Measurements from ENCODE around the gene CHRM2. TPM values are rescaled to one million over a fixed set of nuclear protein-coding genes. Genes with fewer than 3 reads are reported as not detected.

CHRM2 gene
- polyA plus RNA-seq, 1 donor (not counting 4 experiments of a cell fraction or from before 2014, with no cell fraction given), result not detected

DNA sequence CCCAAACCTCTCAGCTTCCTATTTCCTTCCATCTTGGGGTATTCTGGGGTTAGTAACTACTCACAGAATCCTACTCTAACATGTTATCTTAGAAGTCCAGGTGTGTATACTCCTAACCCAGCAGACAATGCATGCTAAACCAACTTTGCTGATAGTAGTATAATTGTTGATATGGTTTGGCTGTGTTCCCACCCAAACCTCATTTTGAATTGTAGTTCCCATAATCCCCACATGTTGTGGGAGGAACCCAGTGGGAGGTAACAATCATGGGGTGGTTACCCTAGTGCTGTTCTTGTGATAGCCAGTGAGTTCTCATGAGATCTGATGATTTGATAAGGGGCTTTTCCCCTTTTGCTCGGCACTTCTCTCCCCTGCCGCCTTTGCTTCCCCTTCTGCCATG, 135.1 kb downstream of the CHRM2 start:
- DNase-seq (ENCODE audit: low read depth, low spot score) (no peak), FAIRE-seq (no peak)
- Histone ChIP-seq H3K27ac (ENCODE audit: control insufficient read depth, insufficient read depth, low read length) (no peak overlapping the region), H3K27me3 (ENCODE audit: control insufficient read depth, extremely low read depth, insufficient read depth, low read length) (no peaks in the 10 kb centered on the region), H3K36me3 (ENCODE audit: control insufficient read depth in 2 of 2, extremely low read depth in 1 of 2, insufficient read depth in 2 of 2, low read length in 2 of 2) (no peaks in the 10 kb centered on the region), H4K20me1 (ENCODE audit: control insufficient read depth, extremely low read depth, insufficient read depth, low read length) (no peaks in the 10 kb centered on the region), H3K4me1 (ENCODE audit: control insufficient read depth, extremely low read depth, insufficient read depth, low read length) (no peaks in the 10 kb centered on the region), H2AFZ (ENCODE audit: control insufficient read depth, low read length) (no peak overlapping the region), H3K9me3 (ENCODE audit: control insufficient read depth, low read depth, low read length) (no peaks in the 10 kb centered on the region), H3K4me2 (ENCODE audit: control insufficient read depth, extremely low read depth, insufficient read depth, low read depth, low read length) (no peak overlapping the region), H3K4me3 (ENCODE audit: control insufficient read depth in 2 of 3, extremely low read depth in 1 of 3, insufficient read depth in 2 of 3, low read depth in 1 of 3, low read length in 3 of 3) (no peak overlapping the region), H3K9ac (ENCODE audit: control insufficient read depth, extremely low read depth, insufficient read depth, low read length) (no peak overlapping the region), H3K79me2 (ENCODE audit: control insufficient read depth, insufficient read depth, low read length) (no peaks in the 10 kb centered on the region), H3K9me1 (ENCODE audit: control insufficient read depth, extremely low read depth, insufficient read depth, low read length) (no peaks in the 10 kb centered on the region)
- dilution Hi-C loops (cut with MboI; ENCODE audit: extremely low pct_ligation_motif_present, low sequenced_read_pairs), result no loop called here
- TF ChIP-seq, protein P1, sequence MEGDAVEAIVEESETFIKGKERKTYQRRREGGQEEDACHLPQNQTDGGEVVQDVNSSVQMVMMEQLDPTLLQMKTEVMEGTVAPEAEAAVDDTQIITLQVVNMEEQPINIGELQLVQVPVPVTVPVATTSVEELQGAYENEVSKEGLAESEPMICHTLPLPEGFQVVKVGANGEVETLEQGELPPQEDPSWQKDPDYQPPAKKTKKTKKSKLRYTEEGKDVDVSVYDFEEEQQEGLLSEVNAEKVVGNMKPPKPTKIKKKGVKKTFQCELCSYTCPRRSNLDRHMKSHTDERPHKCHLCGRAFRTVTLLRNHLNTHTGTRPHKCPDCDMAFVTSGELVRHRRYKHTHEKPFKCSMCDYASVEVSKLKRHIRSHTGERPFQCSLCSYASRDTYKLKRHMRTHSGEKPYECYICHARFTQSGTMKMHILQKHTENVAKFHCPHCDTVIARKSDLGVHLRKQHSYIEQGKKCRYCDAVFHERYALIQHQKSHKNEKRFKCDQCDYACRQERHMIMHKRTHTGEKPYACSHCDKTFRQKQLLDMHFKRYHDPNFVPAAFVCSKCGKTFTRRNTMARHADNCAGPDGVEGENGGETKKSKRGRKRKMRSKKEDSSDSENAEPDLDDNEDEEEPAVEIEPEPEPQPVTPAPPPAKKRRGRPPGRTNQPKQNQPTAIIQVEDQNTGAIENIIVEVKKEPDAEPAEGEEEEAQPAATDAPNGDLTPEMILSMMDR (optimal IDR thresholded peaks at IDR 0.05 in 1 of 3, IDR thresholded peaks at IDR 0.05 in 1 of 3, conservative IDR thresholded peaks at IDR 0.05 in 1 of 3; ENCODE audit: extremely low read depth in 1 of 3, insufficient read depth in 2 of 3, low read length in 3 of 3), result no peak
- no peak for TF ChIP-seq EZH2 (IDR thresholded peaks at IDR 0.05; ENCODE audit: low read length)

GRCh38 chr7:137005873-137006272, 137.4 kb downstream of the CHRM2 start:
- H4K20me1 ChIP-seq (ENCODE audit: control insufficient read depth, extremely low read depth, insufficient read depth, low read length), result no peaks in the 10 kb centered on the region
- TF ChIP-seq, protein P1 (optimal IDR thresholded peaks at IDR 0.05 in 1 of 3, IDR thresholded peaks at IDR 0.05 in 1 of 3, conservative IDR thresholded peaks at IDR 0.05 in 1 of 3; ENCODE audit: extremely low read depth in 1 of 3, insufficient read depth in 2 of 3, low read length in 3 of 3), result no peak
- no peak for TF ChIP-seq EZH2 (IDR thresholded peaks at IDR 0.05; ENCODE audit: low read length)
- no peak overlapping the region for H2AFZ ChIP-seq (ENCODE audit: control insufficient read depth, low read length)
- H3K9me3 ChIP-seq (ENCODE audit: control insufficient read depth, low read depth, low read length), result no peaks in the 10 kb centered on the region
- no peaks in the 10 kb centered on the region for H3K79me2 ChIP-seq (ENCODE audit: control insufficient read depth, insufficient read depth, low read length)
- H3K9ac ChIP-seq (ENCODE audit: control insufficient read depth, extremely low read depth, insufficient read depth, low read length), result no peak overlapping the region
- no peaks in the 10 kb centered on the region for H3K27me3 ChIP-seq (ENCODE audit: control insufficient read depth, extremely low read depth, insufficient read depth, low read length)
- no peak for DNase-seq (ENCODE audit: low read depth, low spot score)
- no peaks in the 10 kb centered on the region for H3K4me1 ChIP-seq (ENCODE audit: control insufficient read depth, extremely low read depth, insufficient read depth, low read length)
- no peaks in the 10 kb centered on the region for H3K9me1 ChIP-seq (ENCODE audit: control insufficient read depth, extremely low read depth, insufficient read depth, low read length)
- H3K27ac ChIP-seq (ENCODE audit: control insufficient read depth, insufficient read depth, low read length), result no peak overlapping the region
- dilution Hi-C loops (cut with MboI; ENCODE audit: extremely low pct_ligation_motif_present, low sequenced_read_pairs), result no loop called here
- H3K4me2 ChIP-seq (ENCODE audit: control insufficient read depth, extremely low read depth, insufficient read depth, low read depth, low read length), result no peak overlapping the region
- H3K4me3 ChIP-seq (ENCODE audit: control insufficient read depth in 2 of 3, extremely low read depth in 1 of 3, insufficient read depth in 2 of 3, low read depth in 1 of 3, low read length in 3 of 3), result no peak overlapping the region
- no peak for FAIRE-seq
- H3K36me3 ChIP-seq (ENCODE audit: control insufficient read depth in 2 of 2, extremely low read depth in 1 of 2, insufficient read depth in 2 of 2, low read length in 2 of 2), result no peaks in the 10 kb centered on the region
